Cardiac fibroblast (primary cell): Measurements from ENCODE around the gene PBX3.

Source experiments
- DNase-seq, 2 donors: peaks; one replicate each; pipeline versions ENCODE4 v3.0.0 to v3.0.0-alpha.2; 2010; ENCODE audit warnings: low read depth in 2 of 2
- H3K4me3 ChIP-seq, 2 donors: replicated peaks in 1 of 2; 1 replicate in 1 of 2; 2 replicates in 1 of 2; pipeline ENCODE4 v1.5.1; 2011; ENCODE audit warnings: low read depth in 2 of 2, low read length in 2 of 2, mild to moderate bottlenecking in 2 of 2, moderate library complexity in 1 of 2
- TF ChIP-seq, protein P1 (sequence below): IDR thresholded peaks from one replicate; pipeline ENCODE4 v1.5.1; 2011; ENCODE audit warnings: low read depth, mild to moderate bottlenecking, low read length, inconsistent platforms

The PBX3 gene

DNA sequence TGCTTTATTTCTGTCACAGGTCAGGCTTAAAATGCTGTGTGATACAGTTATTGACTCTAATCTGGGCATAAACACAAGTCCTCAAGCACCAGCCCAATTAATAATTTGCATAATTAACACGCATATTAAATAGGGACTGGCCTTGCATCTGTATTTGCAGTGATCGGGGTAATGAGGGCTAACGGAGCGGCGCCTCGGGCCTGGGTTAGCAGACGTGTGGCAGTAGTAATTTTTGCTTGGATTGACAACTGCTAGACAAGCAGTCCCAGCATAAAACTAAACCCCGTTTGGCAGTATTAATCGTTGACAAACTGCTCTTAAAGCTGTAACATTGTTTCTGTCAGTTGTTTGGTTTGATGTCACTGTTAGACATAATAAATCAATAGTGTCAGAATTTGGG, 109.2 kb downstream of the PBX3 start:
- DNase-seq: no peak
- H3K4me3 ChIP-seq: no peak overlapping the region
- TF ChIP-seq, protein P1, sequence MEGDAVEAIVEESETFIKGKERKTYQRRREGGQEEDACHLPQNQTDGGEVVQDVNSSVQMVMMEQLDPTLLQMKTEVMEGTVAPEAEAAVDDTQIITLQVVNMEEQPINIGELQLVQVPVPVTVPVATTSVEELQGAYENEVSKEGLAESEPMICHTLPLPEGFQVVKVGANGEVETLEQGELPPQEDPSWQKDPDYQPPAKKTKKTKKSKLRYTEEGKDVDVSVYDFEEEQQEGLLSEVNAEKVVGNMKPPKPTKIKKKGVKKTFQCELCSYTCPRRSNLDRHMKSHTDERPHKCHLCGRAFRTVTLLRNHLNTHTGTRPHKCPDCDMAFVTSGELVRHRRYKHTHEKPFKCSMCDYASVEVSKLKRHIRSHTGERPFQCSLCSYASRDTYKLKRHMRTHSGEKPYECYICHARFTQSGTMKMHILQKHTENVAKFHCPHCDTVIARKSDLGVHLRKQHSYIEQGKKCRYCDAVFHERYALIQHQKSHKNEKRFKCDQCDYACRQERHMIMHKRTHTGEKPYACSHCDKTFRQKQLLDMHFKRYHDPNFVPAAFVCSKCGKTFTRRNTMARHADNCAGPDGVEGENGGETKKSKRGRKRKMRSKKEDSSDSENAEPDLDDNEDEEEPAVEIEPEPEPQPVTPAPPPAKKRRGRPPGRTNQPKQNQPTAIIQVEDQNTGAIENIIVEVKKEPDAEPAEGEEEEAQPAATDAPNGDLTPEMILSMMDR: no peak

GRCh38 chr9:125861405-125862058, 114.4 kb downstream of the PBX3 start:
- peak; percentile 20 to 76 for DNase-seq
- TF ChIP-seq, protein P1: no peak

GRCh38 chr9:125863923-125864322, 116.8 kb downstream of the PBX3 start:
- TF ChIP-seq, protein P1: no peak
- no peak overlapping the region for H3K4me3 ChIP-seq
- DNase-seq: no peak

More at GRCh38 chr9:125861405-125862058, 114.4 kb downstream of the PBX3 start:
- no peak overlapping the region for H3K4me3 ChIP-seq

GRCh38 chr9:125867751-125868415, 120.7 kb downstream of the PBX3 start:
- DNase-seq: peak; percentile 68 to 84
- TF ChIP-seq, protein P1: no peak
- no peak overlapping the region for H3K4me3 ChIP-seq

DNA sequence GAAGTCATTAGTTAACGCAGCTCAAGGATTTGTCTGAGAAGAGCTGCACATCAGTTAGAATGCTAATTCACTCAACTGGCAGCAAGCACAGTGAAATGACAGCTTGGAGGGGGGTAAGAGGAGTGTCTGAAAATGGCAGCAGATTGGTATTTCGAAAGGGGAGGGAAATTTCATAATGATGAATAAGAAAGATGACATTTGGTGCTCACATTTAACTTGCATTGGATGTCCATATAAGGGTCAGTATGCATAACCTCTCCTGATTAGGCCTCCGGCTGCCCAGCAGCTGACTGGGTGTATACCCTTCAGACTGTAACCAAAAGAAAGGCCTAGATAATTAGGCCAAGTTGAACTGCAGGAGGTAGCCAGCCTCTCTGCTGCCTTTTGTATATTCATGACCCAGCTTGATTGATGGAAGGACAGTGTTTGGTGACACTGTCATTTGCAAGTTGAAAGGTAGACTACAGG, 131.0 kb downstream of the PBX3 start:
- DNase-seq: peak in 1 of 2 donors; percentile 74
- TF ChIP-seq, protein P1: no peak
- H3K4me3 ChIP-seq: no peak overlapping the region

DNA sequence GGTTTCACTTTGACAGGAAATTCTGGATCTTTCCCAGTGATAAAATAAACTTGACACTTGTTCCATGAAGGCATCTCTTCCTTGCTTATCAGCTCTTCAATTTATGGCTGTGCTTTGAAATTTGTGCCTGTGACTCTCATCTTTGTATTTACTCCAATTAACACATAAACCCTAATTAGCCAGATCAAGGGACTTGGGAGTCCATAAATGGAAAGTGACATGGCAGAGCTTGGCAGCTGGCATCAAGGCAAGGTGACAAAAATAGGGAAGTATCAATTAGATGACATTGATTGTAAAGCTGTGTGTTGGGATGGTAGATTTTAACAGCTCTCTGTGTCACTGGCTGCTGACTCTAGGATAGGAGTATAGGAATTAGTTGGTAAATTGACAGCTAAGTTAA, 133.9 kb downstream of the PBX3 start:
- H3K4me3 ChIP-seq: no peak overlapping the region
- DNase-seq: no peak
- TF ChIP-seq, protein P1: no peak
